ENCODE measurements around the gene ADGRV1. TPM values are rescaled to one million over a fixed set of nuclear protein-coding genes. Genes with fewer than 3 reads are reported as not detected.

ADGRV1 gene
- polyA plus RNA-seq, 1 of the 3 experiments (the other 2 are of a cell fraction), result 0.23 TPM

GRCh38 chr5:91090995-91091394 lies 532.4 kb downstream of the ADGRV1 start:
- H3F3A ChIP-seq (replicated peaks; ENCODE audit: insufficient read depth), result no peaks in the 10 kb centered on the region
- DNase-seq, result no peak
- H3K9me2 ChIP-seq, result no peaks in the 10 kb centered on the region
- 50% methylated on average over 1 of the region's 1 CpG for WGBS (ENCODE audit: low lambda C conversion rate)
- H3K4me1 ChIP-seq (ENCODE audit: control insufficient read depth in 1 of 2, insufficient read depth in 2 of 2, low read depth in 1 of 2, low read length in 1 of 2), result no peaks in the 10 kb centered on the region; a peak in 2 of 4 replicates
- no peak overlapping the region for H3K27ac ChIP-seq (ENCODE audit: low read depth in 2 of 2, low read length in 1 of 2)
- H4K20me1 ChIP-seq (ENCODE audit: insufficient read depth), result no peaks in the 10 kb centered on the region
- no peak overlapping the region for H3K4me2 ChIP-seq
- H3K9me3 ChIP-seq, result no peaks in the 10 kb centered on the region
- H3K27me3 ChIP-seq (ENCODE audit: insufficient read depth), result no peaks in the 10 kb centered on the region
- H3K36me3 ChIP-seq (replicated peaks in 1 of 2; ENCODE audit: control insufficient read depth in 1 of 2, insufficient read depth in 2 of 2, low read length in 1 of 2), result no peaks in the 10 kb centered on the region
- ChIA-PET CTCF (interaction anchor here (1.3 to 2.7 kb wide), 2 partner anchors 11 to 27 kb away, joined by 3 to 7 read pairs; no protein-coding TSS in a partner anchor), POLR2A (no interaction called here)
- H2AFZ ChIP-seq (ENCODE audit: low read depth), result no peak overlapping the region
- no peak overlapping the region for H3K9ac ChIP-seq
- TF ChIP-seq TCF12 (IDR thresholded peaks at IDR 0.05), result no peak
- no peaks in the 10 kb centered on the region for H3K79me2 ChIP-seq (ENCODE audit: insufficient read depth)
- H3K4me3 ChIP-seq (ENCODE audit: low read depth in 2 of 2, low read length in 1 of 2), result no peak overlapping the region

GRCh38 chr5:91091471-91092234 lies 533.1 kb downstream of the ADGRV1 start:
- Histone ChIP-seq H3K4me3 (ENCODE audit: low read depth in 2 of 2, low read length in 1 of 2) (no peak overlapping the region), H3K9ac (no peak overlapping the region), H3F3A (replicated peaks; ENCODE audit: insufficient read depth) (no peaks in the 10 kb centered on the region), H3K27me3 (ENCODE audit: insufficient read depth) (no peaks in the 10 kb centered on the region), H3K4me1 (ENCODE audit: control insufficient read depth in 1 of 2, insufficient read depth in 2 of 2, low read depth in 1 of 2, low read length in 1 of 2) (no peaks in the 10 kb centered on the region; a peak in 2 of 4 replicates), H4K20me1 (ENCODE audit: insufficient read depth) (no peaks in the 10 kb centered on the region), H3K4me2 (no peak overlapping the region), H3K9me2 (no peaks in the 10 kb centered on the region), H3K27ac (ENCODE audit: low read depth in 2 of 2, low read length in 1 of 2) (no peak overlapping the region), H3K79me2 (ENCODE audit: insufficient read depth) (no peaks in the 10 kb centered on the region), H2AFZ (ENCODE audit: low read depth) (no peak overlapping the region), H3K36me3 (replicated peaks in 1 of 2; ENCODE audit: control insufficient read depth in 1 of 2, insufficient read depth in 2 of 2, low read length in 1 of 2) (no peaks in the 10 kb centered on the region), H3K9me3 (no peaks in the 10 kb centered on the region)
- CTCF ChIA-PET, result interaction anchor here (1.3 to 2.7 kb wide), 2 partner anchors 10 to 26 kb away, joined by 3 to 7 read pairs; no protein-coding TSS in a partner anchor
- POLR2A ChIA-PET, result no interaction called here
- no peak for DNase-seq
- WGBS (ENCODE audit: low lambda C conversion rate), result 64% methylated on average over 4 of the region's 4 CpGs
- TF ChIP-seq FOSL2 (IDR thresholded peaks at IDR 0.05; ENCODE audit: borderline replicate concordance, low read depth) (no peak), POLR2AphosphoS5 (IDR thresholded peaks at IDR 0.05; ENCODE audit: low read depth, low read length) (no peak), MAX (IDR thresholded peaks at IDR 0.05; ENCODE audit: low read depth) (no peak), ELF1 (IDR thresholded peaks at IDR 0.05) (no peak), TEAD4 (IDR thresholded peaks at IDR 0.05; ENCODE audit: borderline replicate concordance, insufficient read depth) (no peak), PBX3 (IDR thresholded peaks at IDR 0.05) (no peak)

- Histone ChIP-seq H3K27ac (ENCODE audit: low read depth in 2 of 2, low read length in 1 of 2) (no peak overlapping the region), H3F3A (replicated peaks; ENCODE audit: insufficient read depth) (no peaks in the 10 kb centered on the region), H3K4me2 (no peak overlapping the region), H3K79me2 (ENCODE audit: insufficient read depth) (no peaks in the 10 kb centered on the region), H2AFZ (ENCODE audit: low read depth) (no peak overlapping the region), H3K4me1 (ENCODE audit: control insufficient read depth in 1 of 2, insufficient read depth in 2 of 2, low read depth in 1 of 2, low read length in 1 of 2) (no peaks in the 10 kb centered on the region; a peak in 2 of 4 replicates), H3K4me3 (ENCODE audit: low read depth in 2 of 2, low read length in 1 of 2) (no peak overlapping the region), H3K27me3 (ENCODE audit: insufficient read depth) (no peaks in the 10 kb centered on the region), H3K36me3 (replicated peaks in 1 of 2; ENCODE audit: control insufficient read depth in 1 of 2, insufficient read depth in 2 of 2, low read length in 1 of 2) (no peaks in the 10 kb centered on the region), H3K9me3 (no peaks in the 10 kb centered on the region), H3K9me2 (no peaks in the 10 kb centered on the region), H4K20me1 (ENCODE audit: insufficient read depth) (no peaks in the 10 kb centered on the region), H3K9ac (no peak overlapping the region)
- DNase-seq, result no peak
- POLR2A ChIA-PET, result no interaction called here
- WGBS (ENCODE audit: low lambda C conversion rate), result 65% methylated on average over 8 of the region's 8 CpGs
- TF ChIP-seq MXI1 (IDR thresholded peaks at IDR 0.05; ENCODE audit: low read depth, low read length) (no peak), ZBTB33 (IDR thresholded peaks at IDR 0.05; ENCODE audit: borderline replicate concordance, low read depth) (no peak), RFX5 (IDR thresholded peaks at IDR 0.05; ENCODE audit: low read length) (no peak), JUND (IDR thresholded peaks at IDR 0.05) (no peak), RAD21 (IDR thresholded peaks at IDR 0.05; ENCODE audit: low read length) (no peak)
- CTCF ChIA-PET, result interaction anchor here (1.2 to 2.3 kb wide), 2 partner anchors 292 to 326 kb away, joined by 4 to 12 read pairs; no protein-coding TSS in a partner anchor
Measured at GRCh38 chr5:91092859-91093783, 534.5 kb downstream of the ADGRV1 start.

Measured in SK-N-SH (cell line).